ENCODE results near the gene VRTN. TPM values are rescaled to one million over a fixed set of nuclear protein-coding genes. Genes with fewer than 3 reads are reported as not detected.
"Not testable (repeated sequence)": the region's sequence is repeated elsewhere in the genome, so short reads cannot be mapped to it uniquely, and the experiment has no call there.

VRTN gene
- total RNA-seq, 1 donor from 2014 or later, result 0.15 TPM

GRCh38 chr14:74382231-74382630 is 34.0 kb downstream of the VRTN start:
- Mint-ChIP-seq H3K9me3 (ENCODE audit: unreplicated experiment) (peaks cover 2% of the 10 kb centered on the region), H3K4me1 (ENCODE audit: low read depth, unreplicated experiment) (no peaks in the 10 kb centered on the region), H3K4me3 (ENCODE audit: unreplicated experiment) (no peak overlapping the region), H3K27ac (ENCODE audit: unreplicated experiment) (no peak overlapping the region), H3K27me3 (ENCODE audit: unreplicated experiment) (peaks cover 2% of the 10 kb centered on the region), H3K36me3 (ENCODE audit: unreplicated experiment) (no peaks in the 10 kb centered on the region)
- DNase-seq, result no peak
- no peak for TF ChIP-seq CTCF (IDR thresholded peaks at IDR 0.05; ENCODE audit: partially characterized antibody, unreplicated experiment)

- peaks cover 21% of the 10 kb centered on the region for H3K4me1 Mint-ChIP-seq (ENCODE audit: low read depth, unreplicated experiment)
- no peak for TF ChIP-seq CTCF (IDR thresholded peaks at IDR 0.05; ENCODE audit: partially characterized antibody, unreplicated experiment)
- H3K27ac Mint-ChIP-seq (ENCODE audit: unreplicated experiment), result no peak overlapping the region
- H3K36me3 Mint-ChIP-seq (ENCODE audit: unreplicated experiment), result no peaks in the 10 kb centered on the region
- no peak overlapping the region for H3K4me3 Mint-ChIP-seq (ENCODE audit: unreplicated experiment)
- no peak for DNase-seq
- H3K27me3 Mint-ChIP-seq (ENCODE audit: unreplicated experiment), result peaks cover 3% of the 10 kb centered on the region
- H3K9me3 Mint-ChIP-seq (ENCODE audit: unreplicated experiment), result peaks cover 2% of the 10 kb centered on the region
Measured at GRCh38 chr14:74389980-74390379, 41.7 kb downstream of the VRTN start.

GRCh38 chr14:74390505-74390904 is 42.2 kb downstream of the VRTN start:
- H3K4me1 Mint-ChIP-seq (ENCODE audit: low read depth, unreplicated experiment), result peaks cover 21% of the 10 kb centered on the region
- not testable (repeated sequence) for DNase-seq; H3K27ac Mint-ChIP-seq (ENCODE audit: unreplicated experiment); H3K4me3 Mint-ChIP-seq (ENCODE audit: unreplicated experiment); H3K27me3 Mint-ChIP-seq (ENCODE audit: unreplicated experiment); H3K36me3 Mint-ChIP-seq (ENCODE audit: unreplicated experiment); H3K9me3 Mint-ChIP-seq (ENCODE audit: unreplicated experiment)

- Mint-ChIP-seq H3K27ac (ENCODE audit: unreplicated experiment) (no peak overlapping the region), H3K4me1 (ENCODE audit: low read depth, unreplicated experiment) (peaks cover 21% of the 10 kb centered on the region), H3K4me3 (ENCODE audit: unreplicated experiment) (no peak overlapping the region), H3K9me3 (ENCODE audit: unreplicated experiment) (peaks cover 4% of the 10 kb centered on the region), H3K36me3 (ENCODE audit: unreplicated experiment) (no peaks in the 10 kb centered on the region), H3K27me3 (ENCODE audit: unreplicated experiment) (peaks cover 5% of the 10 kb centered on the region)
- TF ChIP-seq CTCF (IDR thresholded peaks at IDR 0.05; ENCODE audit: partially characterized antibody, unreplicated experiment), result no peak
- no peak for DNase-seq
Measured at GRCh38 chr14:74391479-74391878, 43.2 kb downstream of the VRTN start.

GRCh38 chr14:74392616-74393570 is 44.6 kb downstream of the VRTN start:
- Mint-ChIP-seq H3K4me1 (ENCODE audit: low read depth, unreplicated experiment) (peaks cover 21% of the 10 kb centered on the region), H3K4me3 (ENCODE audit: unreplicated experiment) (no peak overlapping the region), H3K36me3 (ENCODE audit: unreplicated experiment) (no peaks in the 10 kb centered on the region), H3K27me3 (ENCODE audit: unreplicated experiment) (peaks cover 5% of the 10 kb centered on the region), H3K9me3 (ENCODE audit: unreplicated experiment) (peaks cover 4% of the 10 kb centered on the region), H3K27ac (ENCODE audit: unreplicated experiment) (peak overlapping the region; percentile 29)
- DNase-seq, result no peak
- TF ChIP-seq CTCF (IDR thresholded peaks at IDR 0.05; ENCODE audit: partially characterized antibody, unreplicated experiment), result no peak

Measured in glutamatergic neuron (in vitro differentiated cells).